Measurements from ENCODE around the gene SLC6A15.
A peak's percentile ranks its signal among the peaks of the same experiment; 100 is the strongest.

Gene SLC6A15

DNA sequence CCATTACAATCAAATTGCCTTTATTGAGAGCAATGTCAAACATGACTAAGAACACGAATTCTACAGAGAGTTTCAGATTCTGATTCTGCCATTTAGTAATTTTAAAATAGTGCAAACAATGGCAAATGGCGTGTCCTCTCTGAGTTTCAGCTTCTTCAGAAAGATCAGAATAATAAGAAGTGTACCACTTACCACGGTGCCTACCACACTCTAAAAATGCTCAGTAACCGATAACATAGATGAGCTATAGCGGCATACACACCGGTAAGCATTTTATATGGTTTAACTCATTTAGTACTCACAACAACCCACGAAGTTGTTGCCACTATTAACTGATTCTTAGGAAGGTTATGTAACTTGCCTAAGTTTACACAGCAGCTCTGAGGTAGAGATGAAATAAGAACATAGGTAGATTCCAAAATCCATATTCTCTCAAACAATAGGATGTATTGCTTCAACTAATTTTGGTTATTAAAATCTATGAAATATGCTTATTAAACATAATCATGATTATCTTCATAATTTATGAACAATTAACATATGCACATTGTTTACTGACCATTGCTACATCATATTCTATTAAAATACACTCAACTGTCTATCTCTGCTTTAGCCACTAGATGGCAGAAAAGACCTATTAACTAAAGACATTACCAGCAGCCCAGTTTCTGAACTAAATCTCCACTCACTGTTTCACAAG, 38.3 kb downstream of the SLC6A15 start:
- peak; percentile 37 to 70 for DNase-seq

DNA sequence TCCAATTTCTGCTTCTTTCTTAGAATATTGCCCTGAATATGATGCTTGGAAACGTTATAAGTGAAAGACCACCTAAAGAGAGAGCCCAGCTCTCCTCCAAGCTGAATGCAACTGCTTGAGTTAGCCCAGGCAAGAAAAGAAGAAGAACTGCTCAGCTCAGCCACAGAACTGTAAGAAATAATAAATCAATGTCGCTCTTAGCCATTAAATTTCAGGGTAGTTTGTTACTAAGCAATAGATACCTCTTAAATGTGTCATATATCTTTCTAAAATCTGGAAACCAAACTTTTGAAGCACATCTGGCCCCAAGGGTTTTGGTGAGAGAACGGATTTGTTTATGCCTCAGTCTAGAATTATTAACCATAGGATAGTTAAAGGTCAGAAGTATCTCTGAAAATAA, 50.4 kb downstream of the SLC6A15 start:
- no peak for DNase-seq

DNA sequence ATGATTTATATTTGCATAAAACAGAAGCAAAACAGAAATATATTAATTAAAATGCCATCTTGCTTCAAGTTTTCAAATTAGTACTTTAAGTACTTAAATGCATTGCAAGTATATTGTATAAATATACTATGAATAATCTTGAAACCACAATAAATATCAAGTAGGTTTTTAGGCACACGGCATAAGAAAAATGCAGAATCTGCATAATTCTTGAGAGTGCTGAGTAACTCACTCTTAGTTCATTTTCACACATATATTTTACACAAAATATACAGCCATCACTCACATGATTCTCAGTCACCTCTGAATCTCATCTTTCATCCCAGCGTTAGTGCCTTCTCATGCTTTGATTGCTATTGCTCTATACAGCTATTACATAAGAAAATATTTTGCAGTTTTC, 51.9 kb downstream of the SLC6A15 start:
- DNase-seq, result no peak

DNA sequence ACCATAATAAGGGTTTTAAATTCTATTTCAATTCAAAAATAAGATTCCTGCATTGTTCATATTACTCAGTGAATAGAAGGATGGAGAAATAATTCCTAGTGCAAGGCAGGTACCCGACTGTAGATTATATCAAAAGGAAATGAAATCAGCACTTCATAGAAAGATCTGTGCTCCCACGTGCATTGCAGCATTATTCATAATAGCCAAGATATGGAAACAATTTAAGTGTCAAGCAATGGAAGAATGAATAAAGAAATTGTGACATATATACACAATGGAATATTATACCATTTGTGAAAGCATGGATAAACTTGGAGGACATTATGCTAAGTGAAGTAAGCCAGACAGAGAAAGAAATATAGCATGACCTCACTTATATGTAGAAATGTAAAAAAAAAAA, 53.8 kb downstream of the SLC6A15 start:
- no peak for DNase-seq

DNA sequence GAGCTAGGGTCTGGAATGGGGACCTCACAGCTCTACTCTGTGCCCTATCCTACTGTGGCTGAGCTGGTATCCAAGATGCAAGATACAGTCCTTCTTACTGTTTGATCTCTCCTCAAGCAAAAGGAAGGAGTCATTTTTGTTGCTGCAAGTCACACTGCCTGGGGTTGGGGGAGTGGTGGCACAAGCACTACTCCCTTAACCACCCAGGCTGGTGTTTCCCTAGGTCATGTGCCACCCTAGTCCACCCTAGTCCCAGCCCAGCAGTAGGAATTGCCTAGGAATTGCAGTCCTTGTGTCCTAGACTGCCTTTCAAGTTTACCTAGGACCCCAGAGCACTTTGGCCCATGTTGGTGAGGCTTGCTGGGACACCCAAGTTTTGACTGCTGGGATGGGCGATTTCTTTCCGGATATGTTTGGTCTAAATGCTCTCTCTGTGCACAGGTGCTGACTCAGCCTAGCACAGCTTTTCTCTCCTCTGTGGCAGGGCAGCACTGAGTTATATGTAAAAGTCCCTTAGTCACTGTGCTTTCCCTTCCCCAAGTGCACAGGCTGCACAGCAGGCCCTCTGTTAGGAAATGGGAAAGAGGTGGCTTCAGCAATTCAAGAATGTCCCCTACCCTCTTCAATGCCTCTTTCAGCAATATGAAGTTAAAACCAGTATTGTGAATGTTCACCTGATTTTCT, 54.9 kb downstream of the SLC6A15 start:
- no peak for DNase-seq

DNA sequence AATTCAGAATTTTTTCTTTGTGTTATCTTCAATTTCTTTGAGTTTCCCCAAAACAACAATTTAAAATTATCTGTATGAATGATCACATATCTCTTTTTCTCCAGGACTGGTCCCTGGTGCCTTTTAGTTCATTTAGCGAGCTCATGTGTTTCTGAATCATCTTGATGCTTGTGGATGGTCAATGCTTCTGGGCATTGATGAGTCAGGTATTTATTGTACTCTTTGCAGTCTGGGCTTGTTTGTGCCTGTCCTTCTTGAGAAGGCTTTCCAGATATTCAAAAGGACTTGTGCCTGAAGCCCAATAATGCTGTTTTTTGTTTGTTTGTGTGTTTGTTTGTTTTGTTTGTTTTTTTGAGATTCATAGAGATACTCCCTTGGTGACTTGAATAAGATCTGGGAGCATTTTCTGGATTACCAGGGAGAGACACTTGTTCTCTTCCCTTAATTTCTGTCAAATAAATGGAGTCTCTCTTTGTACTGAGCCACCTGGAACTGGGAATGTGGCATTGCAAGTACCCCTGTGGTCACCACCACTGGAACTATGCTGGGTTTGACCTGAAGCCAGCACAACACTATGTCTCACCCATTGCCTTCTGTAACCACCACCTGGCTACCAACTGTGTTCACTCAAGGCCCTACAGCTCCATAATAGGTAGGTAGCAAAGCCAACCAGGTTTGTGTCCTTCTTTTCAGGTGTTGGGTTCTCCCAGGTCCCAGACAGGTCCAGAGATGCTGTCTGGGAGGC, 56.3 kb downstream of the SLC6A15 start:
- no peak for DNase-seq

DNA sequence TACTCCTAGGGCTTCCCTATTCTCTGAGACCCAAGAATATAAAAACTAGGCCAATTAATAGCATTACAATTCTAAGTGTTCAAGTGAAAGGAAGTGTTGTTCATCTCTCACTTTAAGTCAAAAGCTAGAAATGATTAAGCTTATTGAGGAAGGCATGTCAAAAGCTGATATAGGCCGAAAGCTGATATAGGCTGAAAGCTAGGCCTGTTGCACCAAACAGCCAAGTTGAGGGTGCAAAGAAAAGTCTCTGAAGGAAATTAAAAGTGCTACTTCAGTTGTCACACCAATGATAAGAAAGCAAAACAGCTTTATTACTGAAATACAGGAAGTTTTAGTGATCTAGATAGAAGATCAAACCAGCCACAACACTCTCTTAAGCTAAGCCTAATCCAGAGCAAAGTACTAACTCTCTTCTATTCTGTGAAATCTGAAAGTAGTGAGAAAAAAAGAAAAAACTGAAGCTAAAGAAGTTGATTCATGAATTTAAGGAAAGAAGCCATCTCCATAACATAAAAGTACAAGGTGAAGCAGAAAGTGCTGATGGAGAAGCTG, 68.9 kb downstream of the SLC6A15 start:
- DNase-seq, result no peak

DNA sequence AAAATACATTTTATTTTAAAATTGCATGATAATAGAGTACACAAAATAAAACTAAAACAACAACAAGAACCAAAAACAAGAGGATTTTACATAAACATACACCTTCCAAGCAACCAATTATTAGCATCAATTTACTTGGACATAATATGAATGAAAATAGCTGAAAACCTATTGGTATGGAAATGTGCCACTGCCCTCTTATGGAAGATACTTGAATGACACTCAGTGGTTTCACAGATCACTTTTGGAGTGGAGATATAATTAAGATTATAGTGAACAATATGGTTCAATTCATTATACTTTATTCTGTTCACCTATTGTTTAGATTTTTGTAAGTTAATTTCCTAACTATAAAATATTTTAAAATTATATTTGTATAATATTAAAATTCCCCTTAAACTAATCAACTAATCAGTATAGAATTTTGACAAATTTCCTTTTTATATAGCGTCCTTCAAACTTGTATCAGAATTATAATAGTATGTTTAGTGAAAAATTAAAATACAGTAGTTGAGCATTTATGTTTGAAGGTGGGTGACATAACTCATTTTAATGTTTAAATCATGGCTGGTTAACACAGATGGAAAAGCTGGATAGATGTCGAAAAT, 70.1 kb downstream of the SLC6A15 start:
- peak; percentile 56 to 82 for DNase-seq

DNA sequence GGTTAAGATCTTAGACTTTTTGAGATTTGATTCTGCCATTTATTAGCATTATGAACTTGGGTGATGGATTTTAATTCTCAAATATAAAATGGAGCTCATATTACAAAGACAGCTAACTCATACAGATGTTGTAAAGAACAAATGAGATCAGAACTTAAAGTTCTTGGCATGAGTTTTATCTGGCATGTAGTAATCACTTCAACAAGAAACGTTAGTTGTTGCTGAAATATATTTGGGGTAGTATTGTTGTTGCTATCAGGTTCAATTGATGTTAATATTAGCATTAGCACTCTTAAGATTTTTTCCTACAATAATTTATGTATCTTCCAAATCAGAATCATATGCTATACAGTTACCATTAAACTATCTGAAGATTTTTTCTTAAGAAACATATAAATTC, 71.0 kb downstream of the SLC6A15 start:
- no peak for DNase-seq

DNA sequence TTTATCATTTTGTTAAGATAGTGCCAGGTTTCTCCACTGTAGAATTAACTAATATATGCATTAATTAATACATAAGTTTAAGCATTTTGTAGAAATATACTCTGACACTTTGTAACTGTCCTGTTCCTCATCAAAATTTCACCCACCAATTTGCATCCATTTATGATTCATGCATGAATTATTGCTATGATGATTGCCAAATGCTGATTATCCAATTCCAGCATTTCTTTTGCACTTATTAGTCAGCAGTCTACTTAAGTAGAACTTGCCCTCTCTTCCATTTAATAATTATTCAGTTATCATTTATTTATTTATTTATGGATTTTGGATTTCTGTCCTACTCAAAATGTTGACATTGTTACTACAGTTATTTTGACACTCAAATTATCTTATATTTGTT, 72.2 kb downstream of the SLC6A15 start:
- DNase-seq, result peak in 1 of 2 experiments; percentile 40

DNA sequence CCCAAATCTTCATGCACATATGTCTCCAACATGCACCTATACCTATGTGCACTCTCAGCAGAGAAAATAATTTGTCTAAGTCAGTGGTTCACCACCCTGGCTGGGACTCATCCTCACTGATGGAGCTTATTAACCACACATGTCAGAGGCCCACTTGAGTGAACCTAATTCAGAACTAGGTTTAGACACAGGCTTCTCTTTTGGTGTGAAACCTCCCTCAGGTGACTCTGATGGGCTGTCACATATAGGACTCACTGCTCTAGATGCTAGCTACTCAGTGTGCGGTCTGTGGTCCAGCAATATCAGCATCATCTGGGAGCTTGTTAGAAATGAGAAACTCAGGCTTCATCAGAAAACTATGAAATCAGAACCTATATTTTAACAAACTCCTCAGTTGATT, 85.7 kb downstream of the SLC6A15 start:
- DNase-seq, result no peak

DNA sequence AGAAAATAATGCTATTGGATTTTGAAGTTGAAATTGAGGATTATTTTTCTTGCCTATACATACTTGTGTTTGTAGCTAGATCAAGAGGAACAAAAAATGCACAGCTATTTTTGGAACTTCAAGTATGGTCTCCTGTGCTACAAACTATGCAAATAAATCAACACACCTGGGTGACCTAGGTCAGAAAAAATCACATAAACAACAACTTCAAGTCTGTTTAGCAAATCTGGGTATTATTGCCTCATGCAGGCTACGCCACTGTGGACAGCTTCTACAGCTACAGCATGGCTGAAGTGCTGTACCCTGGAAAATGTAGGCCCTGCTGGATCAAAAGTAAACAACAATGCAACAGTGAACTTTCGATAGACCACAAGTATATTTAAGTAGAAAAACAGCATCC, 87.5 kb downstream of the SLC6A15 start:
- no peak for DNase-seq

DNA sequence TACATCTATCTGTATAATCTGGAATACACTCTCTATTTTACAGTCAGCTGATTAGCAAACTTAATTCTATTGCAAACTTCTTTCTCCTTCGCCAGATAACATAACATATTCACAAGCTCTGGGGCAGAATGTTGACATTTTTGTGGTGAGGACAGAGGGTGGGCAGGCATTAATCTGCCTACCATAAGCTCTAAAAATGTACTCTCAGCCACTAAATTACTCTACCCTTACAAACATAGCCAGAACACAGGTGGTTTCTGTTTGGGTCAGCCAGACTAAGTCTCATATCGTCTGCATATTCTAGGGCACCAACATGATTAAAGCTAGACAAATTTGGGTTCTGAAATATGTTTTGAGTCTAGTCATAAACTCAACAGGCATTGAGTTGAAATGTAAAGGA, 90.1 kb downstream of the SLC6A15 start:
- no peak for DNase-seq

DNA sequence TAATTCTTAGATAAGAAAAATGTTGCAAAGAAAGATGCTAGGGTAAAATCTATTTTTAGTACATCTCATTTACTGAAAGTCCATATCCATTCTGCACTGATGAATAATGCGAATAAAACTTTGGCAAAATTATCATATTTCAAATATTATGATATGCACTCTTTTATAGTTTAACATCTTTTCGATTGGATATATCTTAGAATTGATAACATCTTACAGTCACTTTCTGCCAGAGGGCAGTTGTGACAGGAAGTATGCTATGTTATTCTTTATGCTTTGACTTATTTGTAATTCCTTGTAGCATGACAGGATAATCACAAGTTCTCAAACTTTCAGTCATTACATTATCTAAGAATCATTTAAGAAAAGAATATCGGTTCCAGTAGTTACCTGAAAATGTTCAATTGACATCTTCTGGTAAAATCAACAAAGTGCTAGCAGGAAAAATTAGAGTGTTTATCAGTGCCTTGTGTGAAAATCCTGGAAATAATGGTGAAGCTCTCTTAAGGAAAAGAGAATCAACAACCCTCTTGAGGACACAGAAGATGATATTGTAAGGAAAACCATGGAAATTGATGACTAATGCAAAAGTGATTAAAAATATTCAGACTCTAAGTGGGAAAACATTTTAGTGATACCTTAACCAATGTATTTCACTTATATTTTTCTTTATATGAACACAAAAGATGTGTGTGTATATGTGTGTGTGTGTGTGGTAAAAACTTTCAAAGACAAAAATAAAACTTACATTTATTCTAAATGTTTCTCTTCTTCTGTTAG, 95.5 kb downstream of the SLC6A15 start:
- DNase-seq, result no peak

DNA sequence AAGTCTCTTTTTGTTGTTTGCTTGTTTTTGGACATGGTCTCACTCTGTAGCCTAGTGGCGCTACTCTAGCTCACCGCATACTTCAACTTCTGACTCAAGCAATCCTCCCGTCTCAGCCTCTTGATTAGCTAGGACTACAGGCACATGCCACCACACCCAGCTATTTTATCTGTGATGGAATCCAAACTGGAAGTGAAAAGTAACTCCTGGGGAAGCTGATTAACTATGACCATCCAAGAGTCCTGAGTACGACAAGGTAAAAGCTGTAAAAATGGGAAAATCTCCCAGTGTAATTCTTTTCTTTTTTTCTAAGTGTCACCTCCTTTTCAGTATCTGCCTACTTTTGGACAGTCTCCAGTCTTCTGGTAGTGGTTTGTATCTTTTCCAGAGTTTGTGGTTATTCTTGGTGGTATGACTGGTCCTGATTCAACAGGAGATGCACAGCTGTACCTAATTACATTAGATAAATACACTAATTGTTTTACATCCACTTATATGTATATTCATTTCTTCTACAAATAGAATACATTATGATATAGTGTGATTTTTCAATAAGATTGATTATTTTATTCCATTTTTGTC, 97.8 kb downstream of the SLC6A15 start:
- no peak for DNase-seq

DNA sequence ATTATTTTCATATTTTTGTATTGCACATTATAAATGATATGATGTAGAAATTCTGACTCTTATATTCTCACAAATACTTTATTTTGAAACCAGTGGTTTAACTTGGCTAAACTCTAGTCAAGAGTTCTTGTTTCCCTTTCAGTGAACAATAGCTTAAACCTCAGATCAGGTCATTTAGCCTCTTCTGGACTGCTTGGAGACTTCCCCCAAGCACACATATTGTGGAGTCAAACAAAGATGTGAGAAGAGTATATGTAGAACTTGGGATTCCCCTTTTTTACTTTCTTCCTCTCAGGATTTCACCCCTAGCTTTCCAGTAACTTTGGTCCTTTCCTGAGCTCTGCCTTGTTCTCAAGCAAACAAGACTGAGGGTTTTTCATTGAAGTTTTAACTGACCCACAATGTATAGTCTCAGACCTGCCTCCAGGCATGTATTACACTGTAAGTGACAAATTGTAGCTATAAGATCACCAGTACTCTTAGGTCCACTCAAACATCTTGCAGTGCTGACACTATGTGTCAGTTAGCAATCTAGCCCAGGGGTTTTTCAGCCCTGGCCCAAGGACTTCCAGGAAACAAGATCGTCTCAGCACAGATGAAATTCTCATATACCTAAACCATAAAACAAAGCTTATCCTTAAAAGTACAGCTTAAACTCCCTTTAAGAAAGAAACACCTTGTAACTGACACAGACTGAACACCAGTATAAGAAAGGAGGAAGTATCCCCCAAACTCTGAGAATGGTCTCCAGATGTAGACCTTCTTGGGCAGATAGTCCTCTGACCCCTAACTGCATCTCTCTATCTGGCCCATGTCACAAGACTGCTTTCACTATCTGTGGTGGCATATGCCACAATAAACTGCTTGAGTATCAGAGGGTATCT, 98.6 kb downstream of the SLC6A15 start:
- no peak for DNase-seq

DNA sequence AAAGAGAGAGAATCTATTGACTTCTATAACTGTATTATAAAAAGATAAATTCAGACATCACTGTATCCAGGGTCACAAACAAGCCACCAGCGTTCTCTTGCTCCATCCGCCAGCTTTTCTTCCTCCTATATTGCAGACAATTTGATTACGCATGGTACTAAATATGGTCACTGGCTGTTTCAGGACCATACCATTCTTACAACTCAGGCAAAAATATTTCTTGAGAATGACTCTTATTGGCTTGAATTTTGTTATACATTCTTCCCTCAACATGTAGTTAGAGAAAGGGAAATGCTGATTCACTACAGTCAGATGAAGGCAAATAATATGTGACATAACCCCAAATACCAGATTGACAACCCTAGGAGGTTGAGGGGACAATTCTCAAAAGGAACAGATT, 101.3 kb downstream of the SLC6A15 start:
- no peak for DNase-seq

DNA sequence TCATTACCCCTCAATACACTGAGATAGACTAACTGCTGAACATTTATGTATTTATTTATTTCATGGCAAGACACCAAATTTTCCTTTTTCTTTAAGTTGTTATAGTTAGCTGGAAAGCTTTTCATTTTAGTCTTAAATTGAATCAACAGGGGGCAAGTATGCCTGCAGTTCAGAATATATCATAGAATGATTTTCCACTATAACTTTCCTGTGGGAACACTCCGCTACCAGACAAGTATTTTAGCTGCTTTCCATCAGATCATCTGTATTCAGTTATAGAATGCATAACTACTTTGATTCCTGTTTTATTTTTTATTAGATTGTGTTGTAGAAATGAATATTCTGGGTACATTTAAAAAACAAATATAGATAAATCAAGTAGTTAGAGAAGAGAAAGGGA, 102.0 kb downstream of the SLC6A15 start:
- DNase-seq, result no peak
